ENCODE results near the gene LRP10. TPM values are rescaled to one million over a fixed set of nuclear protein-coding genes. Genes with fewer than 3 reads are reported as not detected.
A peak's percentile ranks its signal among the peaks of the same experiment; 100 is the strongest.
"Not testable (repeated sequence)": the region's sequence is repeated elsewhere in the genome, so short reads cannot be mapped to it uniquely, and the experiment has no call there.

Gene LRP10
- total RNA-seq, 2 donors from 2014 or later: 263 to 308 TPM

DNA sequence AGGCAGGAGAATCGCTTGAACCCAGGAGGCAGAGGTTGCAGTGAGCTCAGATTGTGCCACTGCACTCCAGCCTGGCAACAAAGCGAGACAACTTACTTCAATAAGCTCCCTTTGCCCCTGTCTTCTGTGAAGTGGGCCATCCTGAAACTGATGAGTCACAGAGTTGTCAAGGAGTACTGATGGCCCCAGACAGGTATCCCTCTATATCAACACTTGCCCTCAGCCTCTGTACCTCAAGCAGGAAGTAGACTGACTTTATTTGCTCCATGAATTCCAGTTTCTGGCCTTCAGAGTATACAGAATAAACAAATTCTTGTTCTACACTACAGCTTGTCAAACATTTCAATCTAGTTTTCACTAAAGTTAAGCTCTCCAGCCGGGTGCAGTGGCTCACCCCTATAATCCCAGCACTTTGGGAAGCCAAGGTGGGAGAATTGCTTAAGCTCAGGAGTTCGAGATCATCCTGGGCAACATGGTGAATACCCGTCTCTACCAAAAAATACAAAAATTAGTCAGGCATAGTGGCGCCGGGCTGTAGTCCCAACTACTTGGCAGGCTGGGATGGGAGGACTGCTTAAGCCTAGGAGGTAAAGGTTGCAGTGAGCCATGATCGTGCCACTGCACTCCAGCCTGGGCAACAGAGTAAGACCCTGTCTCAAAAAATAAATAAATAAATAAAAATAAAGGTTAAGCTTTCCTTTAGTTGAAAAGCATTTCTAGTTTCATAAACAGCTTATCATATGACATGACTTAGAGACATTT, 16.4 kb upstream of the LRP10 start:
- no peak for ATAC-seq
- no peak for DNase-seq
- intact Hi-C loops (cut with DNase I, micrococcal nuclease): no loop called here

GRCh38 chr14:22856428-22856827, 15.1 kb upstream of the LRP10 start:
- ATAC-seq (no peak), DNase-seq (no peak)
- intact Hi-C loops (cut with DNase I, micrococcal nuclease): no loop called here

- intact Hi-C loops (cut with DNase I, micrococcal nuclease); ATAC-seq: not testable (repeated sequence)
Observed at GRCh38 chr14:22860377-22860776, 11.2 kb upstream of the LRP10 start.

DNA sequence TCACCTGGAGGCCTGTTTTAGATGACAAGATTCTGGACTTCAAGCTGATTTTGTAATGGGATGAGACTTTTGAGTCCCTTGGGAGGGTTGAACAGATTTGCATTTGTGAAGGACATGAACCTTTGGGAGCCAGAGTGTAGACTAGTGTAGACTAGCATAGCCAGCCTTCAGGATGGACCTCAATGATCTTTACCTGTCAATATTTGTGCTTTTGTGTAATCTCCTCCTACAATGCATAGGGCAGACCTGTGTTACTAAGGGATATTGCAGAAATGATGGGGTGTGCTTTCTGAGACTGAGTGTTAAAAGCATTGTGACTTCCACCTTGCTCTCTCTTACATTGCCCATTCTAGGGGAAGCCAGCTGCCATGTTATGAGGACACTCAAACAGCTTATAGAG, 9.9 kb upstream of the LRP10 start:
- DNase-seq (no peak), ATAC-seq (no peak)
- intact Hi-C loops (cut with DNase I, micrococcal nuclease): no loop called here

More at GRCh38 chr14:22860377-22860776, 11.2 kb upstream of the LRP10 start:
- DNase-seq: not testable (repeated sequence)

- intact Hi-C loops (cut with DNase I, micrococcal nuclease): no loop called here
- DNase-seq: no peak
- no peak for ATAC-seq
Observed at GRCh38 chr14:22864979-22865378, 6.6 kb upstream of the LRP10 start.

DNA sequence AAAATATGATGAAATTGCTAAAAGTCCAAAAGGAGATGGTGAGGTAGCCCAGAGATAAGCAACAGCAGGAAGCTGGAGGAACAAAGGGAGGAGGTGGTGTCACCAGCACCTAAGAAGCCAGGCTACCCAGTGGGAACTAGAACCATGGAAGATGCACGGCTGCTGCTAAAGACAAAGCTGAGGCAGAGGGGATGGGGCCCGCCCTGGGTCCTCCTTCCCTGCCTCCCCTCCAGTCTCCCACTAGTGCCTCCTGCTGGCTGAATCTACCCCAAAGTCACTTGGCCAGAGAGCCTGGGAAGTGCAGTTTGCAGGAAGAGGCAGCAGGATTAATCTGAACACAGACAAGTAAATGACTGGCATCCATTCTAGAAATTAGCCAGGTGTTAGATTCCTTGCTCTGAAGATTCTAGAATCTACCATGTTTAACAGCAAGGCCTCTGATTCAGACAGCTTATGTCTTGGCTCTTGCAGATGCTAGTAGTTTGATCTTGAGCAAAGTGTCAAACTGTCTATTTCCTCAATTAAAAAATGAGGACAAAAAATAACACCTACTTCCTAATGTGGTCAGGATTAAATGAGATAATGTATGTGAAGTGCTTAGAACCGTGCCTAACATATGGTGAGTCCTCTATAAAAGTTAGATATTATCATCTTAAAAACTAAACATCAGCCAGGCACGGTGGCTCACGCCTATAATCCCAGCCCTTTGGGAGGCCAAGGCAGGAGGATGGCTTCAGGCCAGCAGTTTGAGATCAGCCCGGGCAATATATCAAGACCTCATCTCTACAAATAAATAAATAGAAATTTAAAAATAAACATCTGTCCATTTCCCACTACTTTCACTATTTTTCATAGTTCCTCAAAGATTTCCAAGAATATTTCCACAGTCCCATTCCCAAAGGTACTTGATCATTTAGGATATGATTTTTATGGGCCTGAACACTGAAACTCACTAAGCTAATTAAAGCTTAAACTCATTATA, 5.8 kb upstream of the LRP10 start:
- DNase-seq: no peak
- peak; percentile 22 for ATAC-seq
- intact Hi-C loops (cut with DNase I, micrococcal nuclease): no loop called here

GRCh38 chr14:22866874-22867273, 4.7 kb upstream of the LRP10 start:
- no peak for ATAC-seq
- intact Hi-C loops (cut with DNase I, micrococcal nuclease): no loop called here

DNA sequence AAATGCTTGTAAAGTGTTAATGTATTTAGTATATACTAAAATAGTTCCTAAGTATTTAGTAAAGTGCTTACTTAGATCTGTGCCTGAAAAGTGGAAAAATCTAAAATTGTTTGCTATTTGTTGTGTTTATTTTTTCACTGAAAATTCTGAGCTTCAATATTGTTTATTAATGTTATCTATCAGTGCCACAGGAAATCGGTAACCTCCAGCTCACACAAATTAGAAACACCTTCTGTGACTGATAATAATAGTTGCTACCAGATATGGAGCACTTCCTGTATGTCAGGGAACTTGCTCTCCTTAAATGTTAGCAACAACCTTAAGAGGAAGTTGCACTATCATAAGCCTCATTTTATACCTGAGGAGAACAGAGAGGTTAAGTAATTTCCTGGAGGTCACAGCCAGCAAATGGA, 723 bp upstream of the LRP10 start:
- DNase-seq: no peak
- intact Hi-C loops (cut with DNase I, micrococcal nuclease): no loop called here
- ATAC-seq: no peak

More at GRCh38 chr14:22866874-22867273, 4.7 kb upstream of the LRP10 start:
- no peak for DNase-seq

GRCh38 chr14:22872033-22872832, 693 bp downstream of the LRP10 start:
- ATAC-seq: peak; percentile 55
- intact Hi-C loops (cut with DNase I, micrococcal nuclease): no loop called here
- DNase-seq: peak; percentile 81 to 90

GRCh38 chr14:22872833-22873520, 1.4 kb downstream of the LRP10 start:
- ATAC-seq: no peak
- DNase-seq: no peak
- intact Hi-C loops (cut with DNase I, micrococcal nuclease): no loop called here

- ATAC-seq (no peak), DNase-seq (no peak)
- intact Hi-C loops (cut with DNase I, micrococcal nuclease): no loop called here
Observed at GRCh38 chr14:22875003-22875747, 3.6 kb downstream of the LRP10 start.

DNA sequence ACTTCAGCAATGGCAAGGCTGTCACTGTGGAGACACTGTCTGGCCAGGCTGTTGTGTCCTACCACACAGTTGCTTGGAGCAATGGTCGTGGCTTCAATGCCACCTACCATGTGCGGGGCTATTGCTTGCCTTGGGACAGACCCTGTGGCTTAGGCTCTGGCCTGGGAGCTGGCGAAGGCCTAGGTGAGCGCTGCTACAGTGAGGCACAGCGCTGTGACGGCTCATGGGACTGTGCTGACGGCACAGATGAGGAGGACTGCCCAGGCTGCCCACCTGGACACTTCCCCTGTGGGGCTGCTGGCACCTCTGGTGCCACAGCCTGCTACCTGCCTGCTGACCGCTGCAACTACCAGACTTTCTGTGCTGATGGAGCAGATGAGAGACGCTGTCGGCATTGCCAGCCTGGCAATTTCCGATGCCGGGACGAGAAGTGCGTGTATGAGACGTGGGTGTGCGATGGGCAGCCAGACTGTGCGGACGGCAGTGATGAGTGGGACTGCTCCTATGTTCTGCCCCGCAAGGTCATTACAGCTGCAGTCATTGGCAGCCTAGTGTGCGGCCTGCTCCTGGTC, 4.3 kb downstream of the LRP10 start:
- intact Hi-C loops (cut with DNase I, micrococcal nuclease): no loop called here
- DNase-seq (no peak), ATAC-seq (no peak)

GRCh38 chr14:22877000-22877501, 5.5 kb downstream of the LRP10 start:
- intact Hi-C loops (cut with DNase I, micrococcal nuclease): no loop called here
- ATAC-seq: no peak
- no peak for DNase-seq

GRCh38 chr14:22878271-22879246, 7.0 kb downstream of the LRP10 start:
- intact Hi-C loops (cut with DNase I, micrococcal nuclease): no loop called here
- DNase-seq: no peak
- no peak for ATAC-seq

DNA sequence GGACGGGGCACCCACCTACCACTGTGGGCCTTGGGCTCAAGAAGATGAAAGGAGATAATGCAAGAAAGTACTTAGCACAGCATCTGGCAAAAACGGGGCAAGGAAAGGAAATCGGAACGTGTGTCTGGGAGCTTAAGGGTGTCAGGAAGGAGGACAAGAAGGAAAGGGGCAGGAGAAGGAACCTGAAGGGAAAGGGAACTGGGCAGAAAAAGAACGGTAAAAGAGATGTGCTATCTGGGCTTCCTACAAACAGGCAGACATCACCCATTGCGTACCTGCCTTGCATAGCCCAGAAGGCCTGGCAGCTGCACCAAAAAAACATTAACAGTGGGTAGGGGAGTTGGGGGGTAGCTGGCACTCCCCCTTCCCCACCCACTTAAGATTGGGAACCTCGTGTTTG, 10.5 kb downstream of the LRP10 start:
- ATAC-seq (no peak), DNase-seq (no peak)
- intact Hi-C loops (cut with DNase I, micrococcal nuclease): no loop called here

DNA sequence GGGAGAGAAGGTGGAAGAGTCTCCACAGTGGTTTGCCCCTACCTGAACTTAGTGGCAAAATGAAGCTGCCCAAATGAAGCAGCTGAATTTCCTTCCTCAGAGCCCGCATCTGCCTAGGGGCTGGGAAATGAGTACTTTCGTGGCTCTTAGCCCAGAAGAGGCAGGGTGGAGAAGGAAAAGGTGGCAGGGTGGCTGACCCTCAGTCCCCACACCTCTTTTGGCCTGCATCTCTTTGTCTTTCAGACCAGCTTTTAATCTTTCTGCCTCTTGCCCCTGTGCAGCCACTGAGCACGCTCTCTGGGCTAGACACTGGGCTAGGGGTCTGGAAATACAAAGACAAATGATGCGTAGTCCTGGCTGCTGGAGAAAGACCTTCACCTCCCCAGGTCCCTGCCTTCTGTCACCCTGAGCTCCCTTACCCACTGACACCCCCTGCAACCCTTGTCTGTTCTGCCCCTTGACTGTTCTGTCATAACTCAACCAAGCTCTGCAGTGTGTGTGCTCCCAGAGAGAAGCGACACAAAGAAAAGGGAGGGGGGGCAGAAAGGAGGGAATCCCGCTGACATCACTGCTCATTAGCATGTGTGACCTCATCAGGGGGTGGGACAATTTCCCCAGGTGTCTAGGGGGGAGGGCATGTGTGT, 11.1 kb downstream of the LRP10 start:
- intact Hi-C loops (cut with DNase I, micrococcal nuclease): no loop called here
- ATAC-seq: peak; percentile 16
- DNase-seq: peak; percentile 42 to 59
